G401 (cell line): ENCODE results near the gene DLG2. TPM values are rescaled to one million over a fixed set of nuclear protein-coding genes. Genes with fewer than 3 reads are reported as not detected.
"Not testable (repeated sequence)": the region's sequence is repeated elsewhere in the genome, so short reads cannot be mapped to it uniquely, and the experiment has no call there.

Experiments used
- DNase-seq: peaks from one replicate; pipeline ENCODE4 v3.0.0-alpha.2; 2015; ENCODE audit warnings: low spot score
- in situ Hi-C: cut with HindIII; loops from 2 replicates; pipeline ENCODE4 v1.10.0; 2016; ENCODE audit warnings: low sequenced_read_pairs, mixed read lengths
- total RNA-seq: library from RNA; depleted of rRNA; stranded (reverse); fragments of >200 nt; shearing (Covaris generic); gene quantifications from 2 replicates; pipeline ENCODE4 v1.2.3, GENCODE V29; 2014

The DLG2 gene
- total RNA-seq, 1 experiment from 2014 or later = 3.8 TPM

- DNase-seq, in situ Hi-C loops: not testable (repeated sequence)
These were observed 2183.3 kb downstream of the DLG2 start for GRCh38 chr11:83443880-83444279.

- DNase-seq = no peak
- in situ Hi-C loops = no loop called here
These were observed 2185.5 kb downstream of the DLG2 start for GRCh38 chr11:83441601-83442000.

- no peak for DNase-seq
- in situ Hi-C loops = no loop called here
These were observed 2186.0 kb downstream of the DLG2 start for GRCh38 chr11:83441171-83441570.

GRCh38 chr11:83438438-83438837 is 2188.7 kb downstream of the DLG2 start:
- in situ Hi-C loops = no loop called here
- no peak for DNase-seq

GRCh38 chr11:83437939-83438338 is 2189.2 kb downstream of the DLG2 start:
- peak; percentile 19 for DNase-seq

GRCh38 chr11:83436855-83437254 is 2190.3 kb downstream of the DLG2 start:
- DNase-seq = no peak
- in situ Hi-C loops = no loop called here

More at GRCh38 chr11:83437939-83438338, 2189.2 kb downstream of the DLG2 start:
- in situ Hi-C loops = no loop called here

- DNase-seq, in situ Hi-C loops: not testable (repeated sequence)
These were observed 2192.3 kb downstream of the DLG2 start for GRCh38 chr11:83434812-83435211.

- no peak for DNase-seq
- in situ Hi-C loops = no loop called here
These were observed 2199.2 kb downstream of the DLG2 start for GRCh38 chr11:83427943-83428342.

GRCh38 chr11:83427501-83427900 is 2199.6 kb downstream of the DLG2 start:
- DNase-seq = no peak
- in situ Hi-C loops = no loop called here

GRCh38 chr11:83425137-83425466 is 2202.0 kb downstream of the DLG2 start:
- no peak for DNase-seq
- in situ Hi-C loops = no loop called here

GRCh38 chr11:83424376-83425136 is 2202.6 kb downstream of the DLG2 start:
- DNase-seq = no peak
- in situ Hi-C loops = no loop called here

GRCh38 chr11:83422641-83423040 is 2204.5 kb downstream of the DLG2 start:
- in situ Hi-C loops, DNase-seq: not testable (repeated sequence)

- in situ Hi-C loops = no loop called here
- DNase-seq = peak; percentile 97
These were observed 2216.3 kb downstream of the DLG2 start for GRCh38 chr11:83410605-83411565.

GRCh38 chr11:83409891-83410290 is 2217.3 kb downstream of the DLG2 start:
- in situ Hi-C loops = no loop called here
- peak; percentile 58 for DNase-seq

GRCh38 chr11:83409476-83409875 is 2217.7 kb downstream of the DLG2 start:
- DNase-seq = no peak
- in situ Hi-C loops = no loop called here

- DNase-seq = no peak
- in situ Hi-C loops = no loop called here
These were observed 2218.2 kb downstream of the DLG2 start for GRCh38 chr11:83408946-83409345.
